LoVo (cell line): ENCODE results near the gene SH3D21.

Experiments
- DNase-seq: peaks from one replicate; pipeline ENCODE4 v3.0.0-alpha.2; 2016; ENCODE audit warnings: low spot score

Gene SH3D21

DNA sequence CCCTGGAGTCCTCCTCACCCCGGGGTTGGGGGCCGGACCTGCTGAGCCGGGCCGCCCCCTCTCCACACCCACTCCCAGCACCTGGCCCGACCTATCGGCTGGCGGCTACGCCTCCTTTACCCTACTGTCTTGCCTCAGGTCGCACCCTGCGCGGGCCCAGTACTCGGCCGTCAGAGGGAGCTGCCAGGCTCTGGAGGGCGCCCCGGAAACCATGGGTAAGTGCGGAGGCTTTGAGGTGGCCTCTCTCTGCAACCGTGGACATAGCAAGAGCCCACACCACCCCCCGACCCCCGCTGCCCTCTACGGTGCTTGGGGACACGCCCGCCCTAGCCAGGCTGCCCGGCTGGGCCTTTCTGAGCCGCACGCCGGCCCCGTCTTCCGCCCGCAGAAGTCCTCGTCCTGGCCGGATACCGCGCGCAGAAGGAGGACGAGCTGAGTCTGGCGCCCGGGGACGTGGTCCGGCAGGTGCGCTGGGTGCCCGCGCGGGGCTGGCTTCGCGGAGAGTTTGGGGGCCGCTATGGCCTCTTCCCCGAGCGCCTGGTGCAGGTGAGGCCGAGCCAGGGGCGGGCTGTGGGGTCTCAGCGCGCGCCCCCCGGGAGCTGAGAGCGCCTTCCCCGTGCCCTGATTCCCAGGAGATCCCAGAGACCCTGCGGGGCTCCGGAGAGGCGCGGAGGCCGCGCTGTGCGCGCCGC is at the start of gene SH3D21:
Gene SH3D21, plus strand, starts transcription at position 159 of the 692 bp plus-strand sequence. Its CDS starts 53 bp downstream, at position 212.
- DNase-seq: peak; percentile 71

DNA sequence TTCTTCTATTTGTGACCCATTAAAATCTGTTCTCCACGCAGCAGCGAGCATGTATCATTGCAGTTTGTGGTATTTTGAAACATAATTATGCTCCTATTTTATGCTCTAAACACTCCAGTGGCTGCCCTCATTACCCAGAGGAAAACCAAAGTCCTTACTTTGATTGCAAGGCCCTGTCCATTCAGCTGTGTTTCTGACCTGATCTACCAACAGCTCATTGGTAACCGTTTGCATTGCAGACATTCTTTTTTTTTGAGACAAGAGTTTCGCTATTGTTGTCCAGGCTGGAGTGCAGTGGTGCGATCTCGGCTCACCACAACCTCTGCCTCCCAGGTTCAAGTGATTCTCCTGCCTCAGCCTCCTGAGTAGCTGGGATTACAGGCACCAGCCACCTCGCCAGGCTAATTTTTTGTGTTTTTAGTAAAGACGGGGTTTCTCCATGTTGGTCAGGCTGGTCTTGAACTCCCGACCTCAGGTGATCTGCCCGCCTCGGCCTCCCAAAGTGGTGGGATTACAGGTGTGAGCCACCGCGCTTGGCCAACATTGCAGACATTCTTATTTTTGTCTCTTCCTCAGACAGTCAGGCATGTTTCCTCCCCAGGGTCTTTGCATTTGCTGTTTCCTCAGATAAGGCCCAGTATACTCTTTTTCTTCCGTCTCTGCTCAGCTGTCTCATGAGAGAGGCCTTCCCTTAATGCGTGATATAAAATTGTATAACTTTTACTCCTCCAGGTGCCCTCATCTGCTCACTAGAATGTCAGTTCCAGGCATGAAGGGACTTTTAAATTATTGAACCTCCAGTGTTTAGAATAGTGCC is 49.4 kb upstream of the SH3D21 start:
- no peak for DNase-seq

DNA sequence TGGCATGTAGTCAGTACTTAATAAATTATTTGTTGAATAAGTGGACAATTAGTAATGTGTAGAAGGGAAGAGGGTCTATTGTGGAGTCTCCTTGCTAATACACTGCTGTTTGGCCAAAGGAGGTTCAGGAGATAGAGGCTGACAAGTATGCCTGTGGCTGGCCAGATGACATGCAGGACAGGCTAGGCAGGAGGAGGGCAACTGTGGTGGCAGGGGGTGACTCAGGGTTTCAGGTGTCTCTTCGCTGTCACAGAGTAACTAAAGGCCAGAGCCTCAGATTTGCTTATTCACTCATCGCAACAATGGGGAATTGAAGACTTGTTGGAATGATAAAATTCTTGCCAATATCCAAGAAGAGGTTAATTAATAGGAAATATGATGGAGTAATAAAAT is 48.8 kb upstream of the SH3D21 start:
- DNase-seq: no peak

DNA sequence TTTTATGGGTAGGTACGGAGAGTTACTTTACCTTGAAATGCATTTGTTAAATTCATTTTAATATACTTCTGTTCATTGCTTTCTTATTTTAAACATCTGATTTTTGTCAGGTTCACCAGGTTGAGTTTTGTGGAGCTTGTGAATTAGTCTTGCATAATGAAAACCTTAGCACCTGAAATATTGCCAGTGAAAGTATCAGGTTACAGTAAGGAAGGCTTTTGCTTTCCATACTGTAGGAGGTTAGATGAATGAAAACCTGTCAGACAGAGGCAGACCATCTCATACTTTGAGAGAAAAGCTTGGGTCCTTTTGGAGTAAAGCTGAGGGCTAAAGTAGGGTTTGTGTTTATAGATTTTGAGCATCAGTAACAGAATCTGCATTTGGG is 47.2 kb upstream of the SH3D21 start:
- DNase-seq: no peak

DNA sequence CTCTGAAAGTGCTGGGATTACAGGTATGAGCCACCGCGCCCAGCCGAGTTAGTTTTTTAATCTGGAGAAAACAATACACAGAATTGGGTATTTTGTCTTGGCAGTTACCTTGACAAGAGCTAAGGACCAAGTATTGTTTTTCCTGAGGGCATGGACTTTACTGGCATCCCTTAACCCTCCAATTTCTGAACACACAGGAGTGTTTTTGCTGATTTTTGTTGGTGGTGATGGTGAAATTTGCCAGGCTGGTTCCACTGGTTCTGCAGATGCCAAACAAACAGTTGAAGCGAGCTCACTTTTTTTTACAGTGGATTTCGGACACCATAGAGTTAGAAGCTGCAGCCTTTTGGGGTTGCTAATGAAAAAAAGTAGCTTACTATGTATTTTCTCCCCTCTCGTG is 37.2 kb upstream of the SH3D21 start:
- DNase-seq: no peak

DNA sequence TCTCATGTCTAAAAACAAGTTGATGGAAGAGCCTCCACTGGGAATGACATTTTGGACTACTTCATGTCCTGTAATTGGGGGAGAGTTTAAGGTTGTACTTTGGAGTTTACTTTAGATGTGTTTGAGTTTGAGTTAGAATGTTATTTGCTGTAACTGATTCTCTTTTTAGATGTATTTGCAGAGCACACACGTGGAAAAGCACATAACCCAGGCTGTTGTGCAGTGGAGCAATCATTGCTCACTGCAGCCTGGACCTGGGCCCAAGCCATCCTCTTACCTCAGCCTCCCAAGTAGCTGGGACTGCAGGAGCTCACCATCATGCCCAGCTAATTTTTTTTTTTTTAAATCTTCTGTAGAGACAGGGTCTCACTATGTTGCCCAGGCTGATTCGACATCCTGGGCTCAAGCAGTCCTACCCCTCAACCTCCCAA is 36.7 kb upstream of the SH3D21 start:
- no peak for DNase-seq

DNA sequence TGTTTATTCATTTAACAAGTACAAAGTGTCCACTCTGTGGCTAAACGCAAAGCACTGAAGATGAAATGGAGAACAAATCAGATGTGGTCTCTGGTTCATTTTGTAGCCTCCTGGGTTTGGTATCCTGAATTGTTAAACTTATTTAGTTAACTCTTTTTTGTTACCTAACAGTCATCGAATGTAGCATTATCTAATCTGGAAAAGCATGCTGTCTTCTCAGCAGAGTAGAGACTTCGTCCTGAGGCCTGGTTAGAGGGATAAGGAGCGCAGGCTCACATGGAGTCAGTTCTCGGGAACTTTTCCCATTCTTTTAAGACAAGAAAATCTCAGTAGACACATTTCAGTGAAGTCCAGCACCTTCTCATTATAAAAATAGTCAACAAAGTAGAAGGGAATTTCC is 33.1 kb upstream of the SH3D21 start:
- DNase-seq: no peak

DNA sequence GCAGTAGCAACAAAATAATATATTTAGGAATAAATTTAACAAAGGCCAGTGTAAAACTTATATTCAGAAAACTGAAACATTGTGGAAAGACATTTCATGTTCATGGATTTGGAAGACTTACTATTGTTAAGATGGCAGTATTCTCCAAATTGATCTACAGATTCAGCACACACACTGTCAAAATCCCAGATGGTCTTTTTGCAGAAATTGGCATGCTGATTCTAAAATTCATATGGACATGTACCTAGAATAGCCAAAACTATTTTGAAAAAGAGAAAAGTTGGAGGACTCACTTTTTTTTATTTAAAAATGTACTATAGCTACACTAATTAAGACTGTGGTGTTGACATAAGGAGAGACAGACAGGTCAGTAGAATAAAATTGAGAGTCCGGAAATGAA is 32.0 kb upstream of the SH3D21 start:
- no peak for DNase-seq

DNA sequence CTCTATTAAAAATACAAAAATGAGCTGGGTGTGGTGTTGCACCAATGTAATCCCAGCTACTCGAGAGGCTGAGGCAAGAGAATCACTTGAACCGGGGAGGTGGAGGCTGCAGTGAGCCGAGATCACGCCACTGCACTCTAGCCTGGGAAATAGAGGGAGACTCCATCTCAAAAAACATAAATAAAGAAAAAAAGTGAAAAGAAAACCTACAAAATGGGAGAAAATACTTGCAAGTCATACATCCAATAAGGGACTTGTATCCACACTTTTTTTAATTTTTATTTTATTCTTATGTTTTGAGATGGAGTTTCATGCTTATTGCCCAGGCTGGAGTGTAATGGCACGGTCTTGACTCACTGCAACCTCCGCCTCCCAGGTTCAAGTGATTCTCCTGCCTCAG is 29.5 kb upstream of the SH3D21 start:
- DNase-seq: no peak

DNA sequence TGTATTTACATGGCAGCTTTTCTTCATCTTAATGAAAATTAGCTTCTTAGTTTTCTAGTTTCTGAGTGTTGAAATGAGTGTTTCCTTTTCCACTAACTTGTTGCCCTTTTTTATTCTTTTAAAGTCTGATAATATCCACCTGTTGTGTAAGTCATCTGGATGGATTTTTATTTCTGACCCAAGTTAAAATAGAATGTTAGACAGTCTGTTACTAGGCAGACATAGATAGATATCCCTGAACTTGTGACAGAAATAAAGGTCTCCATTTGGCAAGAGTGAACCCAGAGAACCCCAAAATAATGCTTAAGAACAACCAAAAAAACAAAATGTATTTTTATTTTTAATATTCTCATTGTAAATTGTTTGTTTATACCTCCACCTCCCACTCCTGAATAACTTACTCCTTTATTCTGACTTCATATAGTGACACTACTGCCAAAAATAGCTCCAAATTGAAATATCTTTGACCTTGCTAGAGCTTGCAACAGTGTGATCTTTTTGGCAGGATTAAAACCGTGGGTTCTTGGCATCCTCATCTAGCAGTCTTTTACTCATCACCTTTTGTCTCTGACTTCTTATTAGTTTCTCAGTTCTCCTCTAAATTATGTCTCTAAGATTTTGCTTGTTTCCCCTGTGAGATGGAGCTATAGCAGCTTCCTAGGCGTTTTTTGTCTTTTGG is 26.9 kb upstream of the SH3D21 start:
- DNase-seq: no peak

DNA sequence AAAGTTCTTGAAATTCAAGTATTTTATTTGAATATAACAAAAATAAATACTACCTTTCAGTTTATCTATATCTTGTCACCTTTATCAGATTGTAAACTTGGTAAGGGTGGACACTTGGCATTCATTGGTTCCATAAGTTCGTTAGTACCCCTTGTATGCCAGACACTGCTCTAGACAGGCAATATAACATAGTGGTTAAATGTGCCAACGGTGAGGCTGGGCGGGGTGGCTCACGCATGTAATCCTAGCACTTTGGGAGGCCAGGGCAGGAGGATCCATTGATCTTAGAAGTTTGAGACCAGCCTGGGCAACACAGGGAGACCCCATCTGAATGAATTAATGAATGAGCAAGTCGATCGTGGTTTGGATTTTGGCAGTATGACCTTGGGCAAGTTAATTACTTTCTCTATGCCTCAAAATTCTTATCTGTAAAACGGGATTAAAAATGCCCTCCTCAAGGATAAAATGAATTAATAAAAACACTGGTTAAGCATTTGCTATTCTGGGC is 26.3 kb upstream of the SH3D21 start:
- DNase-seq: no peak

DNA sequence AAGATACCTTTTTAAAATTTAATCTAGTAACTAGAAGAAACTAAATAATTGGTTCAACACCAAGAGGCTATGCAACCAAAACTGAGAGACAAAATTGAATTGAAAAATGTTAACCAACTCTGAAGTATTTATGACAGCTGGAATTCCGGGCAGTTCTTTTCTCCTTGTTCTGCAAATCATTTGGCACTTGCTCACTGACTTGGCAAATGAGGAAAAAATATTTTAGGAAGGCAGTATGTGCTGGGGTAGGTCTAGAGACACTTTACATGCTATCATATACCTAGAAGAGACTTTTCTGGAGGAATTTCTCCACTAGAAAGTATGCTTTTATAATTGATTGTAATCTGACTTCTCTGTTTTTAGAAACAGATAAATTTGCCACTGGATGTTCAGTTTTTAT is 22.1 kb upstream of the SH3D21 start:
- no peak for DNase-seq

DNA sequence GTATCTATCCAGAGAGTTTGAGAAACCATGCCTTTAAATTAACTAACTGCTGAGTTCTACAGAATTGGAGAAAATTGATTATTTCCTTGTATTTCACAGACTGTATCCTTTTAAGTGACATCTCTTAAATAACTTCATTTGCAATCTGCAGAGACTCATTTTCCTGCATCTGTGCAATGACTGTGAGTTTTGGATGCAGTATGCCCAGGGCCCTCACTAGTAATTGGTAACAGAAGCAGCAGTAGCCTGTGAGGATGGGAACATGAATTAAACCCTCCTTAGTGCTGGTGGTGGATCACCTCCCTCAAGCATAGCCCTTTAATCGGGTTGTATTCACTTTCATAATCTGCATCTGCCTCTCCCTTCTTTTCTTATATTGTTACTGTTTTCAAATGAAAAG is 21.7 kb upstream of the SH3D21 start:
- no peak for DNase-seq

DNA sequence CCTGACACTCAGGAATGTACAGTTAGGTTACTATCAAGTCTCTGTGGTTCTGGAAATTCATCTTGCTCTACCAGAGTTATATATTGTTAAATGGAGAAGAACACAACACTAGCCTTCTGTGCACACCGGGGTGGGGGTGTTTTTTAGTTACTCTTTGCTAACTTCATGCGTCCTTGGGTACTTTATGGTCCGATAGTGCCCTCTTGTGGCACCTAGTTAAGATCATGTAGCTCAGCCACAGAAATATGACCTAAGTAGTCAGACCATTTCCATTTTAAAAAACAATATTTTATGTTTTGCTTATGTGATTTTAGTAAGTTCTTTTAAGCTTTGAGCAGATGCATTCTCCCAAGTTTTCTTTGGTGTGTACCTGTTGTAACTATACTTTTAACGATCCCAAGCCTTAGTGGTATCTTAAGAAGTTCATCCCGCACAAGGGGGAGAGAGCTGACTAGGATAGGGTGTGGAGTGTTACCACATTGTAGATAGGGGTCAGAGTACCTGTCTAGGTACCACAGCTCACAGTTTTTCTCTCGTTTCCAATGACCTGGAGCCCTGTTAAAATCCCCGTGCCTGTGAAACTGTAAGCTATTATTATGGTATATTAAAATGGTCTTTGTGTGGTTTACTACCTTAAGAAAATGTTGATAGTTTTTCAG is 20.6 kb upstream of the SH3D21 start:
- DNase-seq: peak; percentile 62

DNA sequence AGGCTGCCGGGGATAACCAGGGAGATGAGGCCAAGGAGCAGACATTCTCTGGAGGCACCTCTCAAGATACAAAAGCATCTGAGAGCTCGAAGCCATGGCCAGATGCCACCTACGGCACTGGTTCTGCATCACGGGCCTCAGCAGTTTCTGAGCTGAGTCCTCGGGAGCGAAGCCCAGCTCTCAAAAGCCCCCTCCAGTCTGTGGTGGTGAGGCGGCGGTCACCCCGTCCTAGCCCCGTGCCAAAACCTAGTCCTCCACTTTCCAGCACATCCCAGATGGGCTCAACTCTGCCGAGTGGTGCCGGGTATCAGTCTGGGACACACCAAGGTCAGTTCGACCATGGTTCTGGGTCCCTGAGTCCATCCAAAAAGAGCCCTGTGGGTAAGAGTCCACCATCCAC is 19.4 kb upstream of the SH3D21 start:
- no peak for DNase-seq

DNA sequence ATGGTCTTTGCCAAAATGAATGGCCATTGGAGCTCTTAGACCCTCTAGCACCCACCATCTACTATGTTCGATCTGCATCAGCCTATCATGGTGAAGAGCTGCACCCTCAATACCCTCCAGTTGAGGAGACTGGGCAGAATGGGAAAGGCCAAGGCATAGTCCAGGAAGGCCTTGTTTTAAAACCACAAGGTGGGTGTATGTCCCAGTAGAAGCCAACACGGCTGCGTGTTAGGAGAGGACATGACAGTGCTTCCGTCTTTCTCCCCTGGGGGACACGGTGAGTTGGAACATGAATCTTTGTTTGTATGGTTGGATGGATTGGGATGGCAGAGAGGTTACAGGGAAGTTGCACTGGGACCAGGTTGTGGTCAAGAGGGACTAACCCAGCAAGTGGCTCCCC is 18.6 kb upstream of the SH3D21 start:
- DNase-seq: no peak

DNA sequence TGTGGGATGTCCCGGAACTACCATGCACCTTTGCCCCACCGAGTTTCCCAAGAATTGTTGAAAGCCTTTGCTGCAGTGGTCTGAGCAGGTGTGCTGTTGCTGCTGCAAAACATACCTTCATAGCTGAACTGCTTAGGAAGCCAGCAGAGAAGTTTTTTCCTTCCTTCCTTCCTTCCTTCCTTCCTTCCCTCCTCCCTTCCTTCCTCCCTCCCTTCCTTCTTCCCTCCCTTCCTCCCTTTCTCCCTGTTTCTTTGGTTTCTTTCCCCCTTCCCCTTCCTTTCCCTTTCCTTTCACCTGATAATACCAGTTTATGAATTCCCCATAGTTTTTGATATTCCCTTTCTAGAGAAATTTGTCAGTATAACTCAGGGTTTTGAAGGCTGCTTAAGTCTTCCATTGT is 10.8 kb upstream of the SH3D21 start:
- DNase-seq: no peak

DNA sequence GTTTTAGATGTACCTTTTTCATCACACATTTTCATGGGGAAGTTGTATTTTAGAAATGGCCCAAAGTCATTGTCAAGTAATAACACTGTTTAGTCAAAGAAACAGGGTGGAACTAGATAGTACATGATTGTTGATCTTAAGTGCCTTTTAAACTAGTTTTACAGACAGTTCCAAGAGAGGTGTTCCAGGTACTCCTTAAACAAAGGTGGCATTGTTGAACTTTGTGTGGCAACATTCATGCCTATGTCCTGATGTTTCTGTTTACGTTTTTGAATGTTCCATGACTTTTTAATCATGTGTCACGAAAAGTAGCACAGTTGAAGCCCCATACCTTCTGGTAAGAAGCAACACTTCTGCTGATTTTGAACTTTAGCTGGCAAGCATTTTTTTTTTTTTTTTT is 9.1 kb upstream of the SH3D21 start:
- DNase-seq: no peak

DNA sequence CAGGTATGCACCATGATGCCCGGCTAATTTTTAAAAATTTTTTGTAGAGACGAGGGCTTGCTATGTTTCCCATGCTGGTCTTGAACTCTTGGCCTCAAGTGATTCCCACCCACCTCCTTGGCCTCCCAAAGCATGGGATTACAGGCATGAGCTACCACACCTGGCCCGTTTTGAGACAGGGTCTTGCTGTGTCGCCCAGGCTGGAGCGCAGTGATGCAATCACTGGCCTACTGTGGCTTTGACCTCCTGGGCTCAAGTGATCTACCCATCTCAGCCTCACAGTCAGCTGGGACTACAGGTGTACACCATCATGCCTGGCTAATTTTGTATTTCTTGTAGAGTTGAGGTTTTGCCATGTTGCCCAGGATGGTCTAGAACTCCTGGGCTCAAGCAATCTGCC is 7.5 kb upstream of the SH3D21 start:
- no peak for DNase-seq

DNA sequence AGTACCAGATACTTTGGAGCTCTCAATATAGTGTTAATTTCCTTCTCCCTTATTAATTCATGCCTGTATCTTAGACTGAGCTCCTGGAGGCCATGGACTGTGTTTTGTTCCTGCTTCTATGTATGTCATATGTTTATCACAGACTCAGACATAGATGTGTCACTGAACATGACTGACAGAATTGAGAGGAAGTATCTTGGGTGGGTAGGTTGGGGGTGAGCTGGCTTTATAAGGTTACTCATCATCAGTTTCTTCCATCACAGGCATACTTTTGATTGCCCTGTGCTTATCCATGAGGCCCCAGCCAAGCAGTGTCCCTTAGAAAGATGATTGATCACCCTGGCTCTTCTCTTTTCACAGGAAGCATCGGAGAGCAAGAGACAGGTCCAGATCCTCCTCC is 5.6 kb upstream of the SH3D21 start:
- DNase-seq: no peak

DNA sequence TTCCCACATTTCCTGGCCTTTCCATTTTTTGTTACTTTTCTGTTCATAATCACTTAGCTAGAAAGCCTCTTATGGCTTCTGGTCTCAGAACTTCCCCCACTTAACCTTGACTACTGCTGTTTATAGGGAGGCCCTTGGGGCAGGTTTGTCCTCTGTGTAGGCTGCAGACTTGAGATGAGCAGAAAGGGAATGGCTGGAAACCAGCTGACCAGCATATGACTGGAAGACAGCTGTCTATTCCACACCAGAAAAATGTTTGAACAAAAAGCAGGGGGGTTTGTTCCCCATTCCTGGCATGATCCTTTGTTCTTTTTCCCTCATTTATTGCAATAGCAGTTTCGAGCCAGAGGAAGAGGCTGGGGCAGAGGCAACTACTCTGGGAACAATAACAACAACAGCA is 4.9 kb upstream of the SH3D21 start:
- DNase-seq: no peak

DNA sequence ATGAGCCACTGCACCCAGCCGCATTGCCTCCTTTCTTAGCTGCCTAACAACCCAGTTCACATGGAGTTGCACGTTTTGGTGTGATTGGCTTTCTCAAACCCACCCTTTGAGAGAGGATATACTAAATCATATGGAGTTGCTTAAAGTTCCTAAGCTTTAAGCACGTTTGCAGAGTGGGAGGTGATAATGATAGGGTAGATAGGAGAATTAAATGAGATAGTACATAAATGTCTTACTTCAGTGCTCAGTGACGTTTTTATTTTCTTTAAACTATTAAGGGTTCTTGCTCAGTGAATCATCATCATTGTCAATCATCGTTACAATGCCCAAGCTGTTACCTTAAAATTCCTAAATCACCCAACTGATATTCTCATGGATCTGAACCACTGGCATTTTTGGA is 2.9 kb upstream of the SH3D21 start:
- no peak for DNase-seq
